Measurements from ENCODE around the gene AAR2. TPM values are rescaled to one million over a fixed set of nuclear protein-coding genes. Genes with fewer than 3 reads are reported as not detected.

AAR2 gene
- total RNA-seq, 1 donor from 2014 or later = 20.3 TPM

DNA sequence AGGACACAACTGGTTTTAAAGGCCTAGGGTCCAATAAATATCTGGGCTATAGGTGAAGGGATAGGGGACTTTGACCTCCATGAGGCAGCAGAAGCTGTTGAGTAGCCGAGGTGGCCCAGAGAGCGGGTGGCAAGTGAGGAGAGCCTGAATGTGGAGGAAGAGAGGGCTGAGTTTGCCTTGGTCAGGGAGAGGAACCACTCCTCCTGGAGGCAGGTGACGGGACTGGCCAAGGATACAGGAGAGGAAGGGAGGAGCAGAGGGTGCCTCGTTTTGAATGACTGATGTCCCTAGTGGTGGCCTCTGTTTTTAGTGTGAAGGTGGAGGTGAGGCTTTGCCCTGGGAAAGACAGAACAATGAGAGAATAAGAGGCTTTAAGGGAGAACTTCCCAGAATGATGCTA lies 19.1 kb upstream of the AAR2 start:
- Mint-ChIP-seq H3K27ac (ENCODE audit: unreplicated experiment) (no peak overlapping the region), H3K9me3 (ENCODE audit: unreplicated experiment) (no peaks in the 10 kb centered on the region), H3K4me3 (ENCODE audit: unreplicated experiment) (no peak overlapping the region), H3K36me3 (ENCODE audit: low read depth, unreplicated experiment) (peaks cover 13% of the 10 kb centered on the region), H3K27me3 (ENCODE audit: unreplicated experiment) (peaks cover 2% of the 10 kb centered on the region), H3K4me1 (ENCODE audit: unreplicated experiment) (peaks cover 4% of the 10 kb centered on the region)
- TF ChIP-seq, protein P1, sequence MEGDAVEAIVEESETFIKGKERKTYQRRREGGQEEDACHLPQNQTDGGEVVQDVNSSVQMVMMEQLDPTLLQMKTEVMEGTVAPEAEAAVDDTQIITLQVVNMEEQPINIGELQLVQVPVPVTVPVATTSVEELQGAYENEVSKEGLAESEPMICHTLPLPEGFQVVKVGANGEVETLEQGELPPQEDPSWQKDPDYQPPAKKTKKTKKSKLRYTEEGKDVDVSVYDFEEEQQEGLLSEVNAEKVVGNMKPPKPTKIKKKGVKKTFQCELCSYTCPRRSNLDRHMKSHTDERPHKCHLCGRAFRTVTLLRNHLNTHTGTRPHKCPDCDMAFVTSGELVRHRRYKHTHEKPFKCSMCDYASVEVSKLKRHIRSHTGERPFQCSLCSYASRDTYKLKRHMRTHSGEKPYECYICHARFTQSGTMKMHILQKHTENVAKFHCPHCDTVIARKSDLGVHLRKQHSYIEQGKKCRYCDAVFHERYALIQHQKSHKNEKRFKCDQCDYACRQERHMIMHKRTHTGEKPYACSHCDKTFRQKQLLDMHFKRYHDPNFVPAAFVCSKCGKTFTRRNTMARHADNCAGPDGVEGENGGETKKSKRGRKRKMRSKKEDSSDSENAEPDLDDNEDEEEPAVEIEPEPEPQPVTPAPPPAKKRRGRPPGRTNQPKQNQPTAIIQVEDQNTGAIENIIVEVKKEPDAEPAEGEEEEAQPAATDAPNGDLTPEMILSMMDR (IDR thresholded peaks at IDR 0.05; ENCODE audit: unreplicated experiment) = peak; percentile 29
- DNase-seq (ENCODE audit: low spot score) = no peak

DNA sequence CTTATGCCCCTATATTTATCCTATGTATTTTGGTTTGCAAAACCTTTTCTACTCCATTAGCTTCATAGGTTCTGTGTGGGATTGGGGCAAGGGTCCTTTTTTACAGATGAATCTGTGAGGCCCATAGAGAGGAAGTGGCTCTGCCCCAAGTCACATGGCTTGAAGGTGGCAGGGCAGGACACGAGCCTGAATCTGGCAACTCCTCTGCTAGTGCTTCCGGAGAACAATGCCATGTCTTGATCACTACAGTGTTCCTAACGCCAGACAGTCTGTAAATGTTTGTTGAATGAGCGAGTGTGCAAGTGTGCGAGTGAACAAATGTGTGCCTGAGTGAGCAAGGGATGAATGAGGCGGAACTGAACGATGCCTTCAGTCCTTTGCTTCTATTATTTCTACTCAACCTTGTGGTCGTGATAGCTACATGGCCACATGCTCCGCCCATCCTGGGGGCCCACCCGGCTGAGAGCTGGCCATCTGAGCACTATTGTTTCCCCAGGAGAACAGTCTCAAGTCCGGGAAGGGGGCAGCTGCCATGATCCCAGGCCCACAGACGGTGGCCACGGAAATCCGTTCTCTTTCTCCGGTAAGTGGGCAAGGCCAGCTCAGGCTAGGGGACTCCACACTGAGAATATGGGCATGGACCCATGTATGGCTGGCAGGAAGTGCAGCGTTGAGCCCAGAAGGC lies 17.8 kb upstream of the AAR2 start:
- Mint-ChIP-seq H3K27me3 (ENCODE audit: unreplicated experiment) (peaks cover 2% of the 10 kb centered on the region), H3K36me3 (ENCODE audit: low read depth, unreplicated experiment) (peaks cover 13% of the 10 kb centered on the region), H3K9me3 (ENCODE audit: unreplicated experiment) (no peaks in the 10 kb centered on the region), H3K4me1 (ENCODE audit: unreplicated experiment) (peaks cover 4% of the 10 kb centered on the region), H3K4me3 (ENCODE audit: unreplicated experiment) (no peak overlapping the region), H3K27ac (ENCODE audit: unreplicated experiment) (no peak overlapping the region)
- DNase-seq (ENCODE audit: low spot score) = no peak
- TF ChIP-seq, protein P1 (IDR thresholded peaks at IDR 0.05; ENCODE audit: unreplicated experiment) = no peak

DNA sequence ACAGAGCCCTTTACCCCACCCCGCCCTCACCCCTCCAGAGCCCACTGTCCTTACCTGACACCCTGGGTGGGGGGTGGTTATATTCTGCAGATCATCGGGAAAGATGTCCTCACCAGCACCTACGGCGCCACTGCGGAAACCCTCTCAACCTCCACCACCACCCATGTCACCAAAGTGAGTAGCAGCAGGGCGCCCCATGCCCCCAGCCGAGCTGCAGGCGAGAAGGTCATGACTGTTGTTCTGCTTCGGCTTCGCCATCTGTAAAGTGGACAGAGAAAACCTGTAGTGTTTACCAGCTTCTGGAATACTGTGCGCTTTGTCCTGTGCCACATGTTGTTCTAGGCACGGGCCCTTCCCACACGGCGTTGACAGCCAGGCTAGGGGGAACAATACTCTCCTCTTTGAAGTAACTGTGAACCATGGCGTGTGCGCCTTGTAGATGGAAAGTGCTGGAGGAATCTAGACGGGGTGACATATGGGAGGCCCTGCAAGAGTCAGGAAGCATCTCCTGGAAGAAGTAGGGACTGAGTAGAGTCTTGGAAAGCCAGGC lies 16.5 kb upstream of the AAR2 start:
- H3K4me1 Mint-ChIP-seq (ENCODE audit: unreplicated experiment) = peaks cover 4% of the 10 kb centered on the region
- TF ChIP-seq, protein P1 (IDR thresholded peaks at IDR 0.05; ENCODE audit: unreplicated experiment) = no peak
- no peak for DNase-seq (ENCODE audit: low spot score)
- no peaks in the 10 kb centered on the region for H3K9me3 Mint-ChIP-seq (ENCODE audit: unreplicated experiment)
- peaks cover 2% of the 10 kb centered on the region for H3K27me3 Mint-ChIP-seq (ENCODE audit: unreplicated experiment)
- peaks cover 13% of the 10 kb centered on the region for H3K36me3 Mint-ChIP-seq (ENCODE audit: low read depth, unreplicated experiment)
- no peak overlapping the region for H3K4me3 Mint-ChIP-seq (ENCODE audit: unreplicated experiment)
- no peak overlapping the region for H3K27ac Mint-ChIP-seq (ENCODE audit: unreplicated experiment)

DNA sequence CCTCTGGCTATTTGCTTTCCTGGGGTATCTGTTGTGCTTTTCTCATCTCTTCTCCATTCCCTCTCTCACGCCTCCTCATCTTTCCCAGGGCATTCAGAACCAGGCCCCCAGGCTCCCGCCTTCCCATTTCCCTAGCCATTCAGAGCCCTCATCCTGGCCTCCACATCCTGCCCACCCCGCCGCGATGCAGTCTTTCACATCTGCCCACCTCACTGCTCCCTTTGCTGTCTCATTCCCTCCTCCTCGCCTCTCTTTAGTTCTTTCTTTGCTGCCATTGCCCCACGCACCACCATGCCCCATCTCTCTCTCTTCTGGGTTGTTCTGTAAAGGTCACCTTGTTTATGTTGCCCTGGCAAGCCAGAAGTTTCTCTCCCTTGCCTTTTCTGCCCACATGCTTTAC lies 10.6 kb upstream of the AAR2 start:
- no peak overlapping the region for H3K4me3 Mint-ChIP-seq (ENCODE audit: unreplicated experiment)
- H3K27me3 Mint-ChIP-seq (ENCODE audit: unreplicated experiment) = peaks cover 1% of the 10 kb centered on the region
- no peak for DNase-seq (ENCODE audit: low spot score)
- H3K4me1 Mint-ChIP-seq (ENCODE audit: unreplicated experiment) = peaks cover 5% of the 10 kb centered on the region
- H3K36me3 Mint-ChIP-seq (ENCODE audit: low read depth, unreplicated experiment) = peaks cover 9% of the 10 kb centered on the region
- no peaks in the 10 kb centered on the region for H3K9me3 Mint-ChIP-seq (ENCODE audit: unreplicated experiment)
- TF ChIP-seq, protein P1 (IDR thresholded peaks at IDR 0.05; ENCODE audit: unreplicated experiment) = no peak
- H3K27ac Mint-ChIP-seq (ENCODE audit: unreplicated experiment) = no peak overlapping the region

DNA sequence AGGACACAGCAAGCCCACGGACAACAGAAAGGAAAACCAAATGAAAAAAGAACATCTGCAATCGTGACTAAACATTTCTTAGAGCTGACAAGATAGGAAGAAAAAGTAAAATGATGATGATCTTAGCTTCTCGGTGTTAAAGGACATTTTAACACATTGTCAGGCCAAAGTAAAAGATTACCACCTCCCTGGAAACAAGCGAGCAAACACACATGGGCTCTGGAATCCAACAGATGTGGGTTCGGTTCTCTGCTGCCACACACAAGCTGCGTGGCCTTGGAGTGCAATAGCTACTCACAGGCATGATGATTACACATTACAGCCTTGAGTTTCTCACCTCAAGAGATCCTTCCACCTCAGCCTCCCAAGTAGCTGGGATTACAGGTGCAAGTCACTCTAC lies 7.5 kb upstream of the AAR2 start:
- Mint-ChIP-seq H3K27ac (ENCODE audit: unreplicated experiment) (no peak overlapping the region), H3K4me1 (ENCODE audit: unreplicated experiment) (peaks cover 19% of the 10 kb centered on the region), H3K9me3 (ENCODE audit: unreplicated experiment) (no peaks in the 10 kb centered on the region), H3K4me3 (ENCODE audit: unreplicated experiment) (no peak overlapping the region), H3K36me3 (ENCODE audit: low read depth, unreplicated experiment) (peaks cover 3% of the 10 kb centered on the region), H3K27me3 (ENCODE audit: unreplicated experiment) (peaks cover 1% of the 10 kb centered on the region)
- DNase-seq (ENCODE audit: low spot score) = no peak
- TF ChIP-seq, protein P1 (IDR thresholded peaks at IDR 0.05; ENCODE audit: unreplicated experiment) = no peak
